Suppressor macrophage treated with lipopolysaccharide for 4 hours (primary cell): ENCODE measurements around the gene TEX11.

ENCODE experiments used
- DNase-seq: peaks from one replicate; pipeline ENCODE4 v3.0.0-alpha.2; 2020

Gene TEX11

GRCh38 chrX:70485466-70485865 is 423.0 kb downstream of the TEX11 start:
- no peak for DNase-seq

GRCh38 chrX:70482300-70482699 is 426.2 kb downstream of the TEX11 start:
- no peak for DNase-seq

GRCh38 chrX:70481471-70482270 is 426.8 kb downstream of the TEX11 start:
- peak; percentile 43 for DNase-seq

- DNase-seq: no peak
These were observed 427.9 kb downstream of the TEX11 start for GRCh38 chrX:70480660-70481018.

GRCh38 chrX:70479922-70480659 is 428.4 kb downstream of the TEX11 start:
- DNase-seq: no peak

- DNase-seq: no peak
These were observed 429.1 kb downstream of the TEX11 start for GRCh38 chrX:70479247-70479921.
